Measurements from ENCODE around the gene C6orf163.

C6orf163 gene

DNA sequence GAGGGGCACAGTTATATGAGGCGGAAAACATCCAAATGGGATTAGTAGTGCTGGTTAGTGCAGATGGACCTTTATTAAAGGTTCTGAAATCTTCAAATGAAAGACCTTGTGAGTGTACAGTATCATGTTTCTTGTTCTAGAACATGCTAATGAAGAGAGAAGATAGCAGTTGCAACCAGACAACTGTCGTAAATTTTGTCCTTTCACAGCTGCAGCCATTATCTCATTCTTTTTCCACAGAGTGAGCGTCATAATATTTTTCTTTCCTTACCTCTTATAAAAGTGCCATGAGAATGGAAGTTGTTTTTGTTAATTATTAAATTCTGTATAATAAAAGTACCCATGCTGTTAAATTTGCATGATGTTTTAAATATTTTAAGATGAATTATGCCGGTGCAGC, 4.4 kb upstream of the C6orf163 start:
- DNase-seq (ENCODE audit: extremely low read depth, low read depth), result no peak
- H3K4me3 ChIP-seq (replicated peaks; ENCODE audit: low read depth, low read length), result no peak overlapping the region
- TF ChIP-seq, protein P1, sequence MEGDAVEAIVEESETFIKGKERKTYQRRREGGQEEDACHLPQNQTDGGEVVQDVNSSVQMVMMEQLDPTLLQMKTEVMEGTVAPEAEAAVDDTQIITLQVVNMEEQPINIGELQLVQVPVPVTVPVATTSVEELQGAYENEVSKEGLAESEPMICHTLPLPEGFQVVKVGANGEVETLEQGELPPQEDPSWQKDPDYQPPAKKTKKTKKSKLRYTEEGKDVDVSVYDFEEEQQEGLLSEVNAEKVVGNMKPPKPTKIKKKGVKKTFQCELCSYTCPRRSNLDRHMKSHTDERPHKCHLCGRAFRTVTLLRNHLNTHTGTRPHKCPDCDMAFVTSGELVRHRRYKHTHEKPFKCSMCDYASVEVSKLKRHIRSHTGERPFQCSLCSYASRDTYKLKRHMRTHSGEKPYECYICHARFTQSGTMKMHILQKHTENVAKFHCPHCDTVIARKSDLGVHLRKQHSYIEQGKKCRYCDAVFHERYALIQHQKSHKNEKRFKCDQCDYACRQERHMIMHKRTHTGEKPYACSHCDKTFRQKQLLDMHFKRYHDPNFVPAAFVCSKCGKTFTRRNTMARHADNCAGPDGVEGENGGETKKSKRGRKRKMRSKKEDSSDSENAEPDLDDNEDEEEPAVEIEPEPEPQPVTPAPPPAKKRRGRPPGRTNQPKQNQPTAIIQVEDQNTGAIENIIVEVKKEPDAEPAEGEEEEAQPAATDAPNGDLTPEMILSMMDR (IDR thresholded peaks at IDR 0.05; ENCODE audit: low read depth, low read length, missing control alignments), result no peak

GRCh38 chr6:87341158-87341557, 3.5 kb upstream of the C6orf163 start:
- DNase-seq (ENCODE audit: extremely low read depth, low read depth), result no peak
- H3K4me3 ChIP-seq (replicated peaks; ENCODE audit: low read depth, low read length), result no peak overlapping the region

DNA sequence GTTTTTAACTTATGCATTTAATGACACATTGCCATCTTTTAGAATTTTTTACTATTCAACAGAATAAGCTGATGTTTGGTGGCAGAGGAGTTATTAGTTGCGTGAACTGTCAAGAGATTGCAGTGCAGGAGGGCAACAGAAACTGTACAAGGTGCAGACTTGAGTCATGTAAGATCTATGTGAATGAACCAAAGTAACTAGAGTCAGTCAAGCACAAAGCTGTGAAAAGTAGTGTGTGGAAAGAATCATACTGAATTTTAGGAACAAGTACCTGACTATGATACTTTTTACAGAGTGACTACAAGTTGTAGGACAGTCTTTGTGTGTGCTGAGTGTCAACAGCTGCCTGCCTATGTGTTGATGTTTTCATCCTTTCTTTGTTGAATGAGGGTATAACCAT, 2.7 kb upstream of the C6orf163 start:
- DNase-seq (ENCODE audit: extremely low read depth, low read depth), result no peak
- TF ChIP-seq, protein P1 (IDR thresholded peaks at IDR 0.05; ENCODE audit: low read depth, low read length, missing control alignments), result no peak
- no peak overlapping the region for H3K4me3 ChIP-seq (replicated peaks; ENCODE audit: low read depth, low read length)

More at GRCh38 chr6:87341158-87341557, 3.5 kb upstream of the C6orf163 start:
- TF ChIP-seq, protein P1 (IDR thresholded peaks at IDR 0.05; ENCODE audit: low read depth, low read length, missing control alignments), result no peak

DNA sequence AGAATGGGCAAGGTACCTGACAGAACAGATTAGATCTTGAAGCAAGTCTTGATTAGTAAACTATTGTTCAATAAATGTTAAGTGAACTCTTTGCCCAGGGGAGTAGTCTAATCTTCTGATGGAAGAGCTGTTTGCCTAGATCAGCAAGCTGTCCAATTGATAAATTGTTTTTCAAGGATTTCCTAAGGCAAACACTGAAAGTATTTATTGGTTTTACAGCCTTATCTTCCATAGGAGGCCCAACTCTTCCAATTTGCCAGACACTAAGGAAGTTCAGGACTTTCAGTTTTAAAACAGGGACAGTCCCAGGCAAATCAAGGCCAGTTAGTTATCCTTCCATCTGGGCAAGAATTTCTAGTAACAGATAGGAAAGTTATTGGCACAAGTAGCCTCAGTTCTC, 1.8 kb upstream of the C6orf163 start:
- H3K4me3 ChIP-seq (replicated peaks; ENCODE audit: low read depth, low read length), result no peak overlapping the region
- no peak for DNase-seq (ENCODE audit: extremely low read depth, low read depth)
- TF ChIP-seq, protein P1 (IDR thresholded peaks at IDR 0.05; ENCODE audit: low read depth, low read length, missing control alignments), result no peak

GRCh38 chr6:87346700-87347099, 2.1 kb downstream of the C6orf163 start:
- no peak overlapping the region for H3K4me3 ChIP-seq (replicated peaks; ENCODE audit: low read depth, low read length)
- TF ChIP-seq, protein P1 (IDR thresholded peaks at IDR 0.05; ENCODE audit: low read depth, low read length, missing control alignments), result no peak
- DNase-seq (ENCODE audit: extremely low read depth, low read depth), result no peak

DNA sequence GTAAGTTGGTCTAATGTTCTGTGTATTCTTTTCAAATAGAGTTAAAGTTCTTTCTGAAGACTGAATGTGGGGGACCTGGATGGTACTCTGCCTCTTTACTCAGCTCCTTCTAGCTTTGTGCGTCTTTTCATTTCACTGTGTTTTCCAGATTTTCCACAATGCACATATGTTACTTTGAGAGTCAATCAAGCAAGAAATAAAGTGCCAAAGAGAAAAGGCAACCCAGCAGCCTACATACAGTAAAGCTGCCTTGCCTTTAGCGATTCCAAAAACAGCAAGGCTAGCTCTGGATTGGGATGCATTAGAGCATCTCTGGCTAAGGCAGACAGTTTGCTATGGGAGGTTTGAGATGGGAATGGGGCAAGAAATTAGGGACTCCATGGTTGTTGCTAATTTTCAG, 5.3 kb downstream of the C6orf163 start:
- H3K4me3 ChIP-seq (replicated peaks; ENCODE audit: low read depth, low read length), result no peak overlapping the region
- TF ChIP-seq, protein P1 (IDR thresholded peaks at IDR 0.05; ENCODE audit: low read depth, low read length, missing control alignments), result no peak
- DNase-seq (ENCODE audit: extremely low read depth, low read depth), result no peak

DNA sequence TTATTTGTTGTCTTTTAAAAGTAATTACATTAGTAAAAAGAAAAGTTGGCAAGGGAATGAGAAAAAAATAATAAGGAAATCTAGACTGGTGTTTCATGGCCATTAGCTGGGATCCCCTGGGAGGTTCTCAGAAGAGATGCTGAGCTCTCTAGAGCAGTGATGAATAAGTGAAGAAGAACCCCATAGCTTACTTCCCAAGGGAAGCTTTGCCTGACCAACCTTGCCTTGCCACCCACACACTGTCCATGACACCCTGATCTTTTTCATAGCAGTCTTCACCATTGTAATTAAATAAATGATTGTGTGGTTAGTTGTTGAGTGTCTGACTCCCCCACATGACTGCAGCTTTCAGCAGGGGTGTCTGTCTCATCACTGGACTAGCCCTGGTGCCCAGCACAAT, 5.9 kb downstream of the C6orf163 start:
- no peak for DNase-seq (ENCODE audit: extremely low read depth, low read depth)
- H3K4me3 ChIP-seq (replicated peaks; ENCODE audit: low read depth, low read length), result no peak overlapping the region
- TF ChIP-seq, protein P1 (IDR thresholded peaks at IDR 0.05; ENCODE audit: low read depth, low read length, missing control alignments), result no peak
